HG03095 (cell line): ENCODE measurements around the gene OR1E2.
"Not testable (repeated sequence)": the region's sequence is repeated elsewhere in the genome, so short reads cannot be mapped to it uniquely, and the experiment has no call there.

Experiments
- ATAC-seq: cut with Tn5 transposase; IDR thresholded peaks from one replicate; pipeline ENCODE4 v1.9.1; 2021; ENCODE audit warnings: moderate library complexity; ENCODE audit not compliant: unreplicated experiment

The OR1E2 gene

GRCh38 chr17:3398310-3398709, 35.3 kb downstream of the OR1E2 start, which contains the start of gene OR1E1:
TSS of gene OR1E1 (minus strand) at chr17:3398410. CDS start at chr17:3398410, 0 bp downstream.
- ATAC-seq, result no peak

DNA sequence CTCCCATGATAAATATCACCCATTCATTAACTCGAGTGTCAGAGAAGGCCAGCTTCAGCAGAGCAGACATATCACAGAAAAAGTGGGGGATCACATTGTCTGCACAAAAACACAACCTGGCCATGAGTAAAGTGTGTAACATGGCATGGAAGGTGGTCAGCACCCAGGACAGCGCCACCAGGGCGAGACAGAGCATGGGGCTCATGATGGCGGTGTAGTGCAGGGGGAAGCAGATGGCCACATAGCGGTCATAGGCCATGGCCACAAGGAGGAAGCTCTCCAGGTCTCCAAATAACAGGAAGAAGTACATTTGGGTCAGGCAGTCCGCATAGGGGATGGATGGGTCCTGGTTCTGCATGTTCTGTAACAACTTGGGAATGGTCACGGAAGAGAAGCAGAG, 35.8 kb downstream of the OR1E2 start:
- not testable (repeated sequence) for ATAC-seq

GRCh38 chr17:3389791-3390190, 43.9 kb downstream of the OR1E2 start:
- no peak for ATAC-seq

- no peak for ATAC-seq
These were observed 47.5 kb downstream of the OR1E2 start, which contains the start of gene OR3A2 for GRCh38 chr17:3385869-3386816. TSS of gene OR3A2 (minus strand) at chr17:3386308.
